GM13976 (cell line): ENCODE measurements around the gene FAF2.

Source experiments
- DNase-seq: peaks from one replicate; pipeline ENCODE4 v3.0.0; 2012; ENCODE audit warnings: low spot score
- in situ Hi-C: fragments of 300-500 bp; cut with MboI; formaldehyde crosslinking; loops from one replicate; pipeline ENCODE4 v1.12.0; 2022; ENCODE audit warnings: low sequenced_read_pairs, mixed read lengths, inconsistent platforms; ENCODE audit not compliant: unreplicated experiment
- TF ChIP-seq, protein P1 (sequence below): IDR thresholded peaks from 2 replicates; pipeline ENCODE4 v1.5.1; 2012; ENCODE audit warnings: borderline replicate concordance, mild to moderate bottlenecking; ENCODE audit not compliant: insufficient read depth; ENCODE audit errors: extremely low read depth, missing control alignments, control extremely low read depth

Gene FAF2

DNA sequence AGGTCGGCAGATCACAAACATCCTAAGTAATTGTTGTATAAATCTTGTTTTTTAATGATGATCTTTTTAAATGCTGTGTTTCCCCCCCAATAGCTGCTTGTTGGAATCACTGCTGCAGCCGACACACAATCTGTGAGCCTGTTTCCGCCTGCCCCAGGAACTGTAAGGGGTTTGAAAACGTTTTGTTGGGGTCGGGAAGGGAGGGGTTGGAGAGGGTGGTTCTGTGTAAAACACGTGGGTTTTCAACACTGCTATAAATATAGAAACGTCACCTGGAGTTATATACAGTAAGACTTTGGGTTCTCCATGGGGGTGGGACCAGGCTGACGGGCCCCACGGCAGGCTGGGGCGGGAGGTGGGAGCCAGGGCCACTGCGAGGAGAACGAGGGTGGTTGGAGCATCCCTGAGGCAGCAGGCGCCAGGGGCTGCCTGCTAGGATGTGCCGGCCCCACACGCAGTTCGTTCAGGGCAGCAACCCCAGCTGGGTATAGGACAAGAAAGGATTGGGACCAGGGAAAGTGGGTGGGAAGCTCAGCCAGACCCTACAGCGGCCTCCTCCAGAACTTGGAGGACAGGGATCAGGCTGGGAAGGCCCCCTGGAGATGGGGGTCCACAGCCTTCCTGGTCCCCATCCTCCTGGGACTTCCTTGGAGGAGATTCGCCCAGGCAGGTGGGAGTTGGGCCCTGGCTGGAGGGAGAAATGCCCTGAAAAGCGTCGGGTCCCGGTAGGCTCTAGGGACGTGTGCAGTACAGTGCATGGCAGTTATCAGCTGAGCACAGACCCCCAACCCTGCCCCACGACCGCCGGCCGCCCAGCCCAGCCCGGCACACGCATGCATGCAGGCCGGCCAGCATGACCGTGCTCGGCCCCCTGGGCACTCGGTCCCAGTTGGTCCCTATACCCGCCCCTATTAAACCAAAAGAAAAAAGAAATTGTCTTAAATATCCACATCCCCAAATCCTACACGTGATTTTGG, 79.3 kb downstream of the FAF2 start:
- DNase-seq, result no peak
- in situ Hi-C loops, result no loop called here
- TF ChIP-seq, protein P1, sequence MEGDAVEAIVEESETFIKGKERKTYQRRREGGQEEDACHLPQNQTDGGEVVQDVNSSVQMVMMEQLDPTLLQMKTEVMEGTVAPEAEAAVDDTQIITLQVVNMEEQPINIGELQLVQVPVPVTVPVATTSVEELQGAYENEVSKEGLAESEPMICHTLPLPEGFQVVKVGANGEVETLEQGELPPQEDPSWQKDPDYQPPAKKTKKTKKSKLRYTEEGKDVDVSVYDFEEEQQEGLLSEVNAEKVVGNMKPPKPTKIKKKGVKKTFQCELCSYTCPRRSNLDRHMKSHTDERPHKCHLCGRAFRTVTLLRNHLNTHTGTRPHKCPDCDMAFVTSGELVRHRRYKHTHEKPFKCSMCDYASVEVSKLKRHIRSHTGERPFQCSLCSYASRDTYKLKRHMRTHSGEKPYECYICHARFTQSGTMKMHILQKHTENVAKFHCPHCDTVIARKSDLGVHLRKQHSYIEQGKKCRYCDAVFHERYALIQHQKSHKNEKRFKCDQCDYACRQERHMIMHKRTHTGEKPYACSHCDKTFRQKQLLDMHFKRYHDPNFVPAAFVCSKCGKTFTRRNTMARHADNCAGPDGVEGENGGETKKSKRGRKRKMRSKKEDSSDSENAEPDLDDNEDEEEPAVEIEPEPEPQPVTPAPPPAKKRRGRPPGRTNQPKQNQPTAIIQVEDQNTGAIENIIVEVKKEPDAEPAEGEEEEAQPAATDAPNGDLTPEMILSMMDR, result no peak

DNA sequence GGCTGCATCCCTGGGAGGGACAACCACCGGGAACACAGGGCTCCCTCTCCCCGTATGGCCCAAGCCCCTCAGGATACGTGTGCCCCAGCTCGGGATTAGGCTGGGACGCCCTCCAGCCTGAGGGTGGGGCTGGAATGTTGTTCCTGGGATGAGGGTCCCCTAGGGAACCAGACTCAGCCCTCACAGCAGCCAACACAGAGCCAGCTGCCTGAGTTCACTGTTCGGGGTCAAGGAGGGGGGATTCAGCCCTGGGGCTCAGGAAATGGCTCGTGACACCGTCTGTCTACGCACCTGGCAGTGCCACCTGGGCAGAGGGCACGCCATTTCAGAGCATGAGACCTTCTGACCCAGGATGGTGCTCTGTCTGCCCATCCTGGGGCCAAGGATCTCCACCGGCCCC, 80.1 kb downstream of the FAF2 start:
- TF ChIP-seq, protein P1, result no peak
- in situ Hi-C loops, result no loop called here

DNA sequence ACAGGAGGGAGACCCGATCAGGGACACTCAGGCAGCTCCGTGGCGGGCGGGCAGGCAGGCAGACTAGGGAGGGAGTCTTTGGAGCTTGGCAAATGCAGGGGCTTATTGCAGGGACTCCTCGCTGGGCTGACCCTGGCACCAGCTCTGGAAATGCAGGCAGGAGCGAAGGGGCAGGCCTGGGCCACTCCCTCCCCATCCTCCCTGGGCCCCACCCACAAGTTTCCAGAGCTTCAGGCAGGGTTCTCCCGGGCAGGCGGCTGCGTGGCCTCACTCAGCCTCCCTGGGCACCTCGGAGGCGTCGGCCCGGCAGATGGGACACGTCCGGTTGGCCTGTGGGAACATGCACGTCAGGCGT, 80.6 kb downstream of the FAF2 start:
- in situ Hi-C loops, result no loop called here
- no peak for DNase-seq
- TF ChIP-seq, protein P1, result no peak

More for the DNA sequence above, 80.1 kb downstream of the FAF2 start:
- no peak for DNase-seq

DNA sequence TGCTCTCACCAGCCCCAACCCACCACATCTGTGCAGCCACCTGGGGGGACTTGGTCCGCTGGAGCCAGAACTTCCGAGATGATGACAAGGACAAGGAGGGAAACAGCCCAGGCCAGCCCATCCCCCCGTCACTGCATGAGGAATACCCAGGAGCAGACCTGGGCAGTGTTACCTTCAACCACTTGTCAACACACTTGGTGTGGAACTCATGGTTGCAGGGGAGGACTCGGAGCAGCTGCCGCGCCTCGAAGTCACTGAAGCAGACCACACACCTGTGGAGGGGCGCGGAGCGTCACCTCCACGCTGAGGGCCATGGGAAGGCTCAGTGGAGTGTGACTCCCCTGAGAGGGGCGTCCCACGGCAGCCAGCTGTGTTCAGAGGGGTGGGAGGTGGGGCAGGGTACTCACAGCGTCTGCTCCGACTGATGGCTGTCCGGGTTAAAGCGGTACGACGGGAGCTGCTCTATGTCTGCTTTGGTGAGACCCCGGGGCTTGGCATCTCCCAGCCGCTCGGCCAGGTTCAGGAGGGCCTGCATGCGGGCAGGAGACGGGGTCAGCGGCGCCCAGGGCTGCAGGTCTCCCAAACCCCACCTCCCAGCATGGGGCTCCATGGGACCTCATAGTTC, 81.0 kb downstream of the FAF2 start:
- no peak for DNase-seq
- in situ Hi-C loops, result no loop called here
- TF ChIP-seq, protein P1, result no peak

DNA sequence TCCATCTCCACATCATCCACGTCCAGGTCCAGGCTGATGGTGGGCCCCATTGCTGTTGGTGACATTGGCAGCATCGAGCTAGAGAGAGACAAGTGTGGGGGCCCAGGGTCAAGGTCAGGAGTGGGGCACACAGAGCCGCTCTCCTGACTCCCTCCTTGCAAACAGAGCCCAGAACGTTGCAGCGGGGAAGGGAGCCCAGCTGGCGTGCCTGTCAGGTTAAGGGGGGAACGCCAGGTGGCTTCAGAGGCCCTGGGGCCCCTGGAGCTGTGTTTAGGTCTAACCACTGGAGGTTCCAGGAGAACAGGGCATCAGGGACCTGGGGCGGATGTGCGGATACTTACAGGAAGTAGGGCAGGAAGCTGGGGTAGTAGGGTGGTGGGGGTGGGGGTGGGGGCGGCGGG, 81.6 kb downstream of the FAF2 start:
- no peak for DNase-seq
- in situ Hi-C loops, result no loop called here
- TF ChIP-seq, protein P1, result no peak

DNA sequence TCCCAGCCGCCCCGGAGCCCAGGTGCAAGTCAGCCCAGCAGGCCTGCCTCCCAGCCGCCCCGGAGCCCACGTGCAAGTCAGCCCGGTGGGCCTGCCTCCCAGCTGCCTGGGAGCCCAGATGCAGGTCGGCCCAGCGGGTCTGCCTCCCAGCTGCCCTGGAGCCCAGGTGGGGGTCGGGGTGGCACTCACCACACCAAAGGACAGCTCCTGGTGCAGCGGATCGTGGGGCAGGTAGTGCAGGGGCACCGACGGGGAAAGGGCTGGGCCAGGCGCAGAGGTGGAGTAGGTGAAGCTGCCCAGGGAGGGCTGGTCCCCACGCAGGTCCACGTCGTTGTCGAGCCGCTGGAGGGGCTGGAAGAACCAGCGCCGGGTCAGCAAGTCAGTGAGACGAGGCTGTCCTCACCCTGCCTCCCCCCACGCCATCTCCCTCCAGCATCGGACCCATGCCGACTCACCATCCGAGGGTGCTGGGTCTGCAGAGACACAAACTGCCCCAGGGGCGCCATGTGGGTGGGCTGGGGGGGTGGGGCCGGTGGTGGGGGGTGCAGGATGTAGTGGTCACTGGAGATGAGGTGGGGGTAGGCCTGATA, 82.3 kb downstream of the FAF2 start:
- in situ Hi-C loops, result no loop called here
- TF ChIP-seq, protein P1, result no peak
- DNase-seq, result no peak
